Activated CD4-positive, alpha-beta memory T cell treated with anti-CD3 and anti-CD28 coated beads for 36 hours (primary cell): ENCODE results near the gene LMBRD2. TPM values are rescaled to one million over a fixed set of nuclear protein-coding genes. Genes with fewer than 3 reads are reported as not detected.

Source experiments
- CTCF ChIA-PET: fragments of 350-600 bp; sonication (Branson Sonifier 250); formaldehyde crosslinking; loops from one replicate; lab custom pipeline; 2021; ENCODE audit warnings: antibody characterized with exemption, inconsistent platforms; lab: Charles Lee
- POLR2A ChIA-PET: fragments of 350-600 bp; sonication (Branson Sonifier 250); formaldehyde crosslinking; loops from one replicate; lab custom pipeline; 2021; ENCODE audit warnings: antibody characterized with exemption; lab: Charles Lee
- DNase-seq: peaks from one replicate; pipeline ENCODE4 v3.0.0-alpha.2; 2020
- H3K27ac Mint-ChIP-seq: one replicate; pipeline ENCODE4 v1.8.0; 2021; ENCODE audit warnings: mixed read lengths
- H3K27me3 Mint-ChIP-seq: one replicate; pipeline ENCODE4 v1.8.0; 2021; ENCODE audit warnings: mixed read lengths
- H3K36me3 Mint-ChIP-seq: one replicate; pipeline ENCODE4 v1.8.0; 2021; ENCODE audit warnings: mixed read lengths
- H3K4me1 Mint-ChIP-seq: one replicate; pipeline ENCODE4 v1.8.0; 2021; ENCODE audit warnings: low read depth, mixed read lengths
- H3K4me3 Mint-ChIP-seq: one replicate; pipeline ENCODE4 v1.8.0; 2021; ENCODE audit warnings: mild to moderate bottlenecking, mixed read lengths
- H3K9me3 Mint-ChIP-seq: one replicate; pipeline ENCODE4 v1.8.0; 2021; ENCODE audit warnings: mixed read lengths
- intact Hi-C: fragments of 100-400 bp; cut with micrococcal nuclease; formaldehyde crosslinking; loops from one replicate; pipeline ENCODE4 v1.15.1; 2023
- microRNA-seq: library from miRNA; unstranded; fragments of <30 nt; microRNA quantifications from one replicate; pipeline ENCODE4 v1.2.0, GENCODE V29; 2022; ENCODE audit warnings: borderline number of aligned reads, borderline microRNAs expressed, borderline replicate concordance
- total RNA-seq, 2 experiments: library from RNA; stranded (reverse); gene quantifications; one replicate each; pipeline ENCODE4 v1.2.3, GENCODE V29; 2021

LMBRD2 gene
- total RNA-seq, 2 experiments from 2014 or later: 8.1 to 10.0 TPM

GRCh38 chr5:36058776-36059175, 92.9 kb downstream of the LMBRD2 start:
- H3K27ac Mint-ChIP-seq: no peak overlapping the region
- no peaks in the 10 kb centered on the region for H3K36me3 Mint-ChIP-seq
- H3K4me1 Mint-ChIP-seq: peaks cover 2% of the 10 kb centered on the region
- H3K27me3 Mint-ChIP-seq: peaks cover 7% of the 10 kb centered on the region
- ChIA-PET CTCF (interaction anchor here (1.7 kb wide), 1 partner anchor 20 kb away, joined by 5 read pairs; no protein-coding TSS in a partner anchor), POLR2A (no interaction called here)
- H3K4me3 Mint-ChIP-seq: no peak overlapping the region
- H3K9me3 Mint-ChIP-seq: no peaks in the 10 kb centered on the region
- intact Hi-C loops: no loop called here
- DNase-seq: no peak

GRCh38 chr5:36057386-36057785, 94.3 kb downstream of the LMBRD2 start:
- peaks cover 8% of the 10 kb centered on the region for H3K27me3 Mint-ChIP-seq
- H3K27ac Mint-ChIP-seq: no peak overlapping the region
- no peak overlapping the region for H3K4me3 Mint-ChIP-seq
- POLR2A ChIA-PET: no interaction called here
- CTCF ChIA-PET: no interaction called here
- peaks cover 2% of the 10 kb centered on the region for H3K4me1 Mint-ChIP-seq
- H3K36me3 Mint-ChIP-seq: no peaks in the 10 kb centered on the region
- H3K9me3 Mint-ChIP-seq: no peaks in the 10 kb centered on the region
- no peak for DNase-seq
- intact Hi-C loops: no loop called here

- Mint-ChIP-seq H3K4me3 (no peak overlapping the region), H3K27ac (no peak overlapping the region), H3K27me3 (peaks cover 9% of the 10 kb centered on the region), H3K4me1 (peaks cover 2% of the 10 kb centered on the region), H3K36me3 (no peaks in the 10 kb centered on the region), H3K9me3 (no peaks in the 10 kb centered on the region)
- CTCF ChIA-PET: no interaction called here
- DNase-seq: no peak
- intact Hi-C loops: no loop called here
- POLR2A ChIA-PET: no interaction called here
Observed at GRCh38 chr5:36056422-36056821, 95.3 kb downstream of the LMBRD2 start.

GRCh38 chr5:36055984-36056383, 95.7 kb downstream of the LMBRD2 start:
- no peak overlapping the region for H3K4me3 Mint-ChIP-seq
- ChIA-PET POLR2A (no interaction called here), CTCF (no interaction called here)
- H3K27me3 Mint-ChIP-seq: peaks cover 9% of the 10 kb centered on the region
- no peak for DNase-seq
- H3K4me1 Mint-ChIP-seq: peaks cover 2% of the 10 kb centered on the region
- no peak overlapping the region for H3K27ac Mint-ChIP-seq
- intact Hi-C loops: no loop called here
- H3K36me3 Mint-ChIP-seq: no peaks in the 10 kb centered on the region
- H3K9me3 Mint-ChIP-seq: no peaks in the 10 kb centered on the region

GRCh38 chr5:36054647-36055046, 97.0 kb downstream of the LMBRD2 start:
- peaks cover 2% of the 10 kb centered on the region for H3K4me1 Mint-ChIP-seq
- H3K27ac Mint-ChIP-seq: no peak overlapping the region
- H3K4me3 Mint-ChIP-seq: no peak overlapping the region
- peaks cover 9% of the 10 kb centered on the region for H3K27me3 Mint-ChIP-seq
- intact Hi-C loops: no loop called here
- no peak for DNase-seq
- ChIA-PET POLR2A (no interaction called here), CTCF (no interaction called here)
- H3K9me3 Mint-ChIP-seq: no peaks in the 10 kb centered on the region
- no peaks in the 10 kb centered on the region for H3K36me3 Mint-ChIP-seq

- no peak overlapping the region for H3K4me3 Mint-ChIP-seq
- H3K9me3 Mint-ChIP-seq: no peaks in the 10 kb centered on the region
- no peak overlapping the region for H3K27ac Mint-ChIP-seq
- no peak for DNase-seq
- peaks cover 7% of the 10 kb centered on the region for H3K27me3 Mint-ChIP-seq
- H3K4me1 Mint-ChIP-seq: peaks cover 2% of the 10 kb centered on the region
- no peaks in the 10 kb centered on the region for H3K36me3 Mint-ChIP-seq
- POLR2A ChIA-PET: no interaction called here
- intact Hi-C loops: no loop called here
- CTCF ChIA-PET: no interaction called here
Observed at GRCh38 chr5:36052538-36052937, 99.1 kb downstream of the LMBRD2 start.

GRCh38 chr5:36049949-36050348, 101.7 kb downstream of the LMBRD2 start:
- H3K4me3 Mint-ChIP-seq: no peak overlapping the region
- DNase-seq: no peak
- H3K27ac Mint-ChIP-seq: no peak overlapping the region
- CTCF ChIA-PET: interaction anchor here (0.6 kb wide), 1 partner anchor 29 kb away, joined by 3 read pairs; no protein-coding TSS in a partner anchor
- POLR2A ChIA-PET: interaction anchor here (1.2 kb wide), 1 partner anchor 101 kb away, joined by 3 read pairs; the partner anchor contains the start of gene LMBRD2
- peaks cover 2% of the 10 kb centered on the region for H3K27me3 Mint-ChIP-seq
- no peaks in the 10 kb centered on the region for H3K36me3 Mint-ChIP-seq
- H3K4me1 Mint-ChIP-seq: peaks cover 2% of the 10 kb centered on the region
- no peaks in the 10 kb centered on the region for H3K9me3 Mint-ChIP-seq
- intact Hi-C loops: no loop called here

Small RNA genes within 50 kb of the gene (microRNA-seq; reads per million reads assigned to microRNA genes)
- gene MIR580: 7.5 reads per million, percentile 27 among the genes with 10 or more reads in this experiment

Other genes starting within 250 kb of the LMBRD2 start
- gene CAPSL, start 213.3 kb downstream of the LMBRD2 start, total RNA-seq: 1 to 10 TPM in 1 of 2 experiments, under 1 TPM in 1; 0.73 to 1.0 TPM
- gene UGT3A1, start 160.5 kb downstream of the LMBRD2 start, total RNA-seq: not detected
- gene UGT3A2, start 85.0 kb downstream of the LMBRD2 start, total RNA-seq: not detected
- gene SKP2, start 224 bp upstream of the LMBRD2 start, total RNA-seq: 10 to 100 TPM; 33.1 to 34.7 TPM
- gene NADK2, start 90.0 kb upstream of the LMBRD2 start, total RNA-seq: 10 to 100 TPM; 16.6 to 18.0 TPM
- gene RANBP3L, start 150.0 kb upstream of the LMBRD2 start, total RNA-seq: not detected